Muscle layer of duodenum (tissue), 2 donors: ENCODE measurements around the gene RNU2-63P.
A peak's percentile ranks its signal among the peaks of the same experiment; 100 is the strongest.
"Not testable (repeated sequence)": the region's sequence is repeated elsewhere in the genome, so short reads cannot be mapped to it uniquely, and the experiment has no call there.

Experiments used
- H3K27ac ChIP-seq: one replicate; pipeline ENCODE4 v1.7.0; 2013; ENCODE audit warnings: mild to moderate bottlenecking, low read length
- H3K27me3 ChIP-seq: one replicate; pipeline ENCODE4 v1.7.0; 2013; ENCODE audit warnings: low read depth, mild to moderate bottlenecking, control low read depth, low read length
- H3K36me3 ChIP-seq, 2 donors: one replicate each; pipeline ENCODE4 v1.7.0; 2013; ENCODE audit warnings: low read length in 2 of 2, control low read depth in 1 of 2, mild to moderate bottlenecking in 1 of 2; ENCODE audit not compliant: insufficient read depth in 2 of 2, control insufficient read depth in 1 of 2
- H3K4me1 ChIP-seq, 2 donors: one replicate each; pipeline ENCODE4 v1.7.0; 2013; ENCODE audit warnings: low read length in 2 of 2, mild to moderate bottlenecking in 2 of 2, control low read depth in 1 of 2, moderate library complexity in 1 of 2; ENCODE audit not compliant: insufficient read depth in 2 of 2, control insufficient read depth in 1 of 2
- H3K4me3 ChIP-seq, 2 donors: one replicate each; pipeline ENCODE4 v1.7.0; 2013; ENCODE audit warnings: low read length in 2 of 2, low read depth in 1 of 2, mild to moderate bottlenecking in 1 of 2
- H3K9me3 ChIP-seq, 2 donors: one replicate each; pipeline ENCODE4 v1.7.0; 2013; ENCODE audit warnings: low read length in 2 of 2, control low read depth in 1 of 2, mild to moderate bottlenecking in 1 of 2; ENCODE audit not compliant: control insufficient read depth in 1 of 2
- donor health status: healthy.

RNU2-63P gene

DNA sequence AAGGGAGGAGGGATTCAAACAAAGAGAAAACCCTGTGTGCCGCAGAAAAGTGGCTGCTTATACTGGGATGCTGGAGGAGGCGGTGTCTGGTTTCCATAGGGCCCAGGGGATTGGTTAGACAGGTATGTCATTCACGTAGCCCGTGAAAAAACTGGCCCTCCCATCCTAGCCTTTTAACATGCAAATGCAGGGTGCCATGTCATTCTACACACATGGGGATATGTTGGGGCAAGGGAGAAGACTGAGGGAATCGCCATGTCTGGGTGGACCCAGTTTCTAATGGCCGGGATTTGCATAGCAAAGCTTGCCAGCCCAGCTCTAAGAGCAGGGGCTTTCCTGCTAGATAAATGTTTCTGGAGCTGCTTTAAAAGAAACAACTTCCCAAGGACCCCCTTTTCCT, 8.2 kb upstream of the RNU2-63P start:
- H3K4me3 ChIP-seq, result no peak overlapping the region
- H3K27me3 ChIP-seq, result no peaks in the 10 kb centered on the region
- no peak overlapping the region for H3K27ac ChIP-seq
- H3K9me3 ChIP-seq, result no peaks in the 10 kb centered on the region
- H3K4me1 ChIP-seq, result no peaks in the 10 kb centered on the region
- H3K36me3 ChIP-seq, result peaks cover 18 to 21% of the 10 kb centered on the region in 2 donors

DNA sequence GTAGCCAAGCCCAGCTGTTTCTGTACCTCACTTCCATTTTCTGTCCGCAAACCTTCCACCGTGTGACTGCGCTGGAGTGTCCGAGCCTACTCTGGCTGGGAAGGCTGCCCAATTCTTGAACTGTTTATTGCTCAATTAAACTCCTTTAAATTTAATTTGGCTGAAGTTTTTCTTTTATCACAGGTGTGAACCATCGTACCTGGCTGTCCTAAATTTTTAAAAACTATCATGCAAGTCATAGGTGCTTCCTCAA, 6.2 kb upstream of the RNU2-63P start:
- Histone ChIP-seq H3K36me3 (peaks cover 4% of the 10 kb centered on the region in 2 donors), H3K9me3 (no peaks in the 10 kb centered on the region), H3K27ac (no peak overlapping the region), H3K27me3 (no peaks in the 10 kb centered on the region), H3K4me1 (no peaks in the 10 kb centered on the region), H3K4me3 (no peak overlapping the region)

DNA sequence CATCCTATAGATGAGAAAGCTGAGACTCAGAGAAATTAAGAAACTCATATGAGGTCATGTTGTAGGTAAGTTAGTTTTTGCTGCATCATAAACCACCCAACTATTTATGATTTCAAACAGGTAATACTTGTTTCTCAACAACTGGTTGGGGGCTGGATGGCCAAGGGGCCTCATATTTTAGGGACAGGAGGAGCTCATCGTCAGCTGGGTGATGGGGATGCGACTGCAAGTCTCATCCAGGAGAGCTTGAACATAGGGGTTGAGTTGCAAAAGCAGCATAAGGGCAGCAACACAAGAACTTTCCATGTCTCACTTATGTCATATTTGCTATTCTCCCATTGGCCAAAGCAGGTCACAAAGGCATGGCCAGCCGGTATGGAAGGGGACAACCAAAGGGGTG, 3.6 kb upstream of the RNU2-63P start:
- Histone ChIP-seq H3K9me3 (no peaks in the 10 kb centered on the region), H3K4me3 (no peak overlapping the region), H3K4me1 (peaks cover 0 to 6% of the 10 kb centered on the region in 2 donors), H3K27ac (no peak overlapping the region), H3K27me3 (no peaks in the 10 kb centered on the region), H3K36me3 (no peaks in the 10 kb centered on the region)

DNA sequence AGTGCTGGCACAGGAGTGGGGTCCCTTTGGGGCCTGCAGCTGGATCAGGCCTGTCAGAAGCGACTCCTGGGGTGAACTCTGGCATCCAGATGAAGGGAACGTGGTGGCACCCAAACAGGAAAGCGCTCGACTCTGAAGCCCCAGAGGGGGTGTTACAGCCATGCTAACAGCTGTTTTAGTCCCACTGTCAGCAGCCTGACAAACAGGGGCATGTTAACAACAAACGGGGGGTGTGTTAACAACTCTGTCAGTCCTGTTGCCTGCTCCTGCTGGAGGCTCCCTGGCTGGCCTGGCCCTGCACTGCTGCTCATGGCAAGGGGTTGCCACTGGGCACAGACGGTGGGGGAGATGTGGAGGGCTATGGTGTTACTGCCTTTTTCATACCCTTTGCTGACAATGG, 2.6 kb upstream of the RNU2-63P start:
- Histone ChIP-seq H3K4me3 (no peak overlapping the region), H3K36me3 (no peaks in the 10 kb centered on the region), H3K9me3 (no peaks in the 10 kb centered on the region), H3K27ac (no peak overlapping the region), H3K4me1 (peaks cover 0 to 6% of the 10 kb centered on the region in 2 donors), H3K27me3 (no peaks in the 10 kb centered on the region)

DNA sequence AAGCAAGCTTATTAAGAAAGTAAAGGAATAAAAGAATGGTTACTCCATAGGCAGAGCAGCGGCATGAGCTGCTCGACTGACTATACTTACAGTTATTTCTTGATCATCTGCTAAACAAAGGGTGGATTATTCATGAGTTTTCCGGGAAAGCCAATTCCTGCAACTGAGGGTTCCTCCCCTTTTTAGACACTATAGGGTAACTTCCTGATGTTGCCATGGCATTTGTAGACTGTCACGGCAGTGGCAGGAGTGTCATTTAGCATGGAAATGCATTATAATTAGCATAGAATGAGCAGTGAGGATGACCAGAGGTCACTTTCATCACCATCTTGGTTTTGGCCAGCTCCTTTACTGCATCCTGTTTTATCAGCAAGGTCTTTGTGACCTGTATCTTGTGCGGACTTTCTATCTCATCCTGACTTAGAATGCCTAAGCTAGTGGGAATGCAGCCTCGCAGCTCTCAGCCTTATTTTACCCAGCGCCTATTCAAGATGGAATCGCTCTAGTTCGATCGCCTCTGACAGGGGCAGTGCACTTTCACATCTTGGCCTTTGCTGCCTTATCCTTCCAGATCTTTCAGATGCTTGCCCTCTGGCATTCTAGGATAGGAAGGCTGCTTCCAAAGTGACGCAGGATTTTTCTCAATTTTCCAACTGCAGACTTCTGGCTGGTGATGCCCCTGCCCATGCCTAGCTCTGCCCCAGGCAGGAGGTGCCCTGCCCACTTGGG, 1.9 kb upstream of the RNU2-63P start:
- not testable (repeated sequence) for H3K27me3 ChIP-seq, H3K4me1 ChIP-seq, H3K36me3 ChIP-seq, H3K9me3 ChIP-seq, H3K27ac ChIP-seq, H3K4me3 ChIP-seq

DNA sequence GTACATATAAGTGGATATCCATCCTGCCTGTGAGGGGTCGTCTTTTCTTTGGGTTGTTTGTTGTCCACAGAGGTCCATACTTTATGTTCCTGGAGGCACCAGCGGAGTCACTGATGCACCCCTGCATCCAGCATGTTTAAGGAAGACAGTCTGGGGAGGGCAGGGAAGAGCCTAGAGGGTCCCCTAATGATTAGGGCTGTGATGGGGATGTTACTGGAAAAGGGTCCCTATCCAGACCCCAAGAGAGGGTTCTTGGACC, 1.4 kb upstream of the RNU2-63P start:
- H3K27me3 ChIP-seq, H3K9me3 ChIP-seq, H3K4me3 ChIP-seq, H3K4me1 ChIP-seq, H3K36me3 ChIP-seq: not testable (repeated sequence)
- peak overlapping the region; percentile 31 for H3K27ac ChIP-seq

DNA sequence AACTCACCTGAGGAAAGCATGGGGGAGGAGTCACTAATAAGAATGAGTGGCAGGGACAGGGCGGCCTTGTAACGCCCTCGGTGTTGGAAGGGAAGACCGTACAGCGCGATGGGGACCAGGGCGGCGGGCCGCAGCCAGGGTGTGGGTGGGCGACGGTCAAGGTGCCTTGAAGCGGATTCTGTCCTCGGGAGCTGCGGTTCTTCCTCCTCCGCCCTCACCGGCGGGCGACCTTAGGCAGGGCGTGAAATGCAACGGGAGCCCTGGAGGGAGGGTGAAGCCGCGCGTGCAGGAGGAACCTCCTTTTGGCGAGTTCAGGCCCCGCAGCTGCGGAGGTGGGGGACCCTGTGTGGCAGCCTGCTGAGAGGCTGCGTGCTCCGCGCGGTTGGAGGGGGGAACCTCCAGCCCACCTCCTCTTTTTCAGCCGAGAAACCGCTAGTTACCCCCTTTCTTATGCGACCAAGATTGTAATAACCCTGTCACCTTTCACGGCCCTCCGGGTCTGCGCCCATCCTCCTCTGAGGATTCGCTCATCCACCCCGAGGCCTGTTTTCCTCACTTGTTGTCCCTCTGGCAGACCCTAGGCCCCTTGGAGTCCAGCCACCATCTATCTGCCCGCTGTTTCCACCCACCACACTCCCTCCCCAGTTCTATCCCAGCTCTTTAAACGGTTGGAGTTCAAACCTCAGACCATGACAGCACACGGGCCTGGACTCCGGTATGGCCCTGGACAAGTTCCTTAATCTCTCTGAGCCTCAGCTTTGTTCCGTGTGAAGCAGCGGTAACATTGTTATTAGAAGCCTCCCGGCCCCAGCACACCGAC, 823 bp upstream of the RNU2-63P start:
- Histone ChIP-seq H3K27ac (peak overlapping the region; percentile 86), H3K27me3 (no peaks in the 10 kb centered on the region), H3K4me3 (peak overlapping the region; percentile 74 to 76), H3K9me3 (no peaks in the 10 kb centered on the region), H3K4me1 (peaks cover 0 to 6% of the 10 kb centered on the region in 2 donors), H3K36me3 (no peaks in the 10 kb centered on the region)

DNA sequence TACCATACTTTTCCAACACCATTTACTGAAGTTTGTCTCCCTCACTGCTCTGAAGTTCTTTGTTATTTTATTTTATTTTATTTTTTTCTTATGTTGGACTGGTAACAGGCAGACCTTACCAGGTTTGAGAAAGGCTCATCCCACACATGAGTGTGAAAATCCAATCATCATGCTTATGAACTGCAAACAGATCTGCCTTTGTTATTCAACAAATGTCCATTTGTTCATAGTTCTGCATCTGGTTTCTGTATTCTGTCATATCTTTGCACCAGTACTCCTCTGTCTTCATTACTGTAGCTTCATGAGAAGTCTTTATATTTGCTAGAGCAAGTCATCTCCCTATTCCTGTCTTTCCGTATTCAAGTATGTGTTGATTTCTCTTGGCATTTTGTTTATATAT, 5.3 kb downstream of the RNU2-63P start:
- H3K27me3 ChIP-seq, result no peaks in the 10 kb centered on the region
- H3K4me1 ChIP-seq, result no peaks in the 10 kb centered on the region
- no peaks in the 10 kb centered on the region for H3K36me3 ChIP-seq
- no peak overlapping the region for H3K27ac ChIP-seq
- no peak overlapping the region for H3K4me3 ChIP-seq
- no peaks in the 10 kb centered on the region for H3K9me3 ChIP-seq

DNA sequence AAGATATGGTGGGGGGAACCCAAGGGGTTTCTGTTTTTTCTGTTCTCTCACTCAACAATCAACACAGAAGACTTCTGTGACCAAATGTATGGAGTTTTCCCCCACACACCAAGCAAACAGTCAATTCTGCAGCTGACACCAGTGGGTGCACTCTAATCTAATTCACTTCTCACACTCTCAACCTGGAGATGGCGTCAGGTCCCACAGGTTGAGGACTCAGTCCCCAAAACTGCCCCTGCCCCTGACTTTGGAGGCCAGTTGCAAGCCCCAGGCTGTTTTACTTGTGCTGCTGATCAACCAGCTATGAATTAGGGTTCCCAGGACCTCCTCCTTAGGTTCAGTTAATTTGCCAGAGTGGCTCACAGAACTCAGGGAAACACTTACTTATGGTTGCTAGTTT, 6.2 kb downstream of the RNU2-63P start:
- Histone ChIP-seq H3K27ac (no peak overlapping the region), H3K36me3 (no peaks in the 10 kb centered on the region)

DNA sequence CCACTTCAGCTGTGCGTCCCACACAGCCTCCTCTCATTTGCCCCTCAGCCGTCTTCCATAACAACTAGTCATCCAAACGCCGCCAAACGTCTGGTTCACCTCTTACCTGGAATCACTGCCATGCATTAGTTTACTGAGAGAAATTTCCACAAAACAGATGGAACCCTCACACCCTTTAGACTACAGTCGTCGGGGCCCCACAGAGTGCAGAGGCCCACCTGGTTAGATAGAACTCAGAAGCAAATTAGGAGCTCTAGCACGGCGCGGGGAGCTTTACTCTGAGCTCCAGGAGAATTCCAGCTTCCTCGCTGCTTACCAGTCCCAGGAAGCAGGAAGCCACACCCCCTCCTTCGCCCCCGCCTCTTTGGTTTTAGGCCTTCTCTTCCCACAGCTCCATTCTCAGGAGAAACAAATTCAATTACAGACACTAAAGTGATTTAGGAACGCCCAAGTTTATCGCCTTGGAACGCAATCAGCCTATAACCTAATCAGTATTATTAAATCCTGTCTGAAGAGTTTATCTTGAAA, 9.4 kb downstream of the RNU2-63P start:
- no peak overlapping the region for H3K27ac ChIP-seq
- no peaks in the 10 kb centered on the region for H3K27me3 ChIP-seq
- no peaks in the 10 kb centered on the region for H3K36me3 ChIP-seq
- H3K4me3 ChIP-seq, result no peak overlapping the region
- no peaks in the 10 kb centered on the region for H3K9me3 ChIP-seq
- H3K4me1 ChIP-seq, result no peaks in the 10 kb centered on the region

More for the DNA sequence above, 6.2 kb downstream of the RNU2-63P start:
- Histone ChIP-seq H3K4me1 (no peaks in the 10 kb centered on the region), H3K9me3 (no peaks in the 10 kb centered on the region), H3K4me3 (no peak overlapping the region), H3K27me3 (no peaks in the 10 kb centered on the region)

DNA sequence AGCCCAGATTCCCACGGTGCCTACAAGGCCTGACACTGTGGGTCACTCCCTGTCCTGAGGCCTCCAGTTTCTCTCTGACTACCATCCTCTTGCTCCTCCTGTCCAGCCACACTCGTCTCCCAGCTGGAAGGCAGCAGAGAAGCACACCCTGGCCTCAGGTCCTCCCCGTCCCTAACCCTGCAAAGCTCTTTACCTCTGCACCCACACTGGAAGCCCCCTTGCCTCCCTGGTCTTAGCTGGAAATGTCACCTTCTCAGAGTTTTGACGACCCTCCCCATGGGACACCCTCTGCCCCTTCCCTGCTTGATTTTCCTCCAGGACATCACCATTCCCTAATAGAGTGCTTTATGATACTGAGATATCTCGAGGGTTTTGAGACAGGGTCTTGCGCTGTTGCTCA, 10.6 kb downstream of the RNU2-63P start:
- Histone ChIP-seq H3K27ac (no peak overlapping the region), H3K9me3 (no peaks in the 10 kb centered on the region), H3K36me3 (no peaks in the 10 kb centered on the region), H3K27me3 (no peaks in the 10 kb centered on the region), H3K4me3 (no peak overlapping the region), H3K4me1 (no peaks in the 10 kb centered on the region)
